CD4-positive, alpha-beta T cell treated with Interleukin-17A for 1 hour (primary cell): Measurements from ENCODE around the gene RANBP1.
"Not testable (repeated sequence)": the region's sequence is repeated elsewhere in the genome, so short reads cannot be mapped to it uniquely, and the experiment has no call there.

ENCODE experiments used
- DNase-seq: peaks from one replicate; pipeline ENCODE4 v3.0.0-alpha.2; 2020

The RANBP1 gene

GRCh38 chr22:20115691-20116375, at the start of gene RANBP1:
Gene RANBP1 (plus strand): TSS chr22:20116104. CDS start chr22:20116185, 81 bp downstream.
- no peak for DNase-seq

- DNase-seq, result no peak
These were observed 49.1 kb upstream of the RANBP1 start for GRCh38 chr22:20066617-20067383.

- DNase-seq, result not testable (repeated sequence)
These were observed 48.6 kb upstream of the RANBP1 start for GRCh38 chr22:20067384-20067682.

- no peak for DNase-seq
These were observed 47.3 kb upstream of the RANBP1 start for GRCh38 chr22:20068640-20069039.

- DNase-seq, result no peak
These were observed 46.4 kb upstream of the RANBP1 start for GRCh38 chr22:20069331-20070042.

- no peak for DNase-seq
These were observed 44.4 kb upstream of the RANBP1 start for GRCh38 chr22:20071524-20071972.

- DNase-seq, result no peak
These were observed 39.2 kb upstream of the RANBP1 start for GRCh38 chr22:20076627-20077172.

GRCh38 chr22:20079745-20080444, 36.0 kb upstream of the RANBP1 start, which contains the start of gene DGCR8:
Gene DGCR8 (plus strand): TSS chr22:20080241. CDS start chr22:20085964, 5,723 bp downstream.
- DNase-seq, result peak; percentile 71

GRCh38 chr22:20080445-20080775, 35.5 kb upstream of the RANBP1 start:
- DNase-seq, result peak; percentile 68

- DNase-seq, result no peak
These were observed 34.9 kb upstream of the RANBP1 start for GRCh38 chr22:20080776-20081654.

GRCh38 chr22:20083157-20083890, 32.6 kb upstream of the RANBP1 start:
- no peak for DNase-seq

- no peak for DNase-seq
These were observed 31.9 kb upstream of the RANBP1 start for GRCh38 chr22:20083891-20084546.

- no peak for DNase-seq
These were observed 31.1 kb upstream of the RANBP1 start for GRCh38 chr22:20084547-20085413.

- no peak for DNase-seq
These were observed 30.3 kb upstream of the RANBP1 start for GRCh38 chr22:20085651-20086050.

GRCh38 chr22:20086101-20086599, 29.8 kb upstream of the RANBP1 start:
- DNase-seq, result no peak

GRCh38 chr22:20086763-20087162, 29.1 kb upstream of the RANBP1 start:
- DNase-seq, result no peak

GRCh38 chr22:20087319-20088262, 28.3 kb upstream of the RANBP1 start:
- peak; percentile 16 for DNase-seq

GRCh38 chr22:20088263-20088648, 27.6 kb upstream of the RANBP1 start:
- DNase-seq, result no peak
